ENCODE results near the gene TENT4B.

The TENT4B gene

DNA sequence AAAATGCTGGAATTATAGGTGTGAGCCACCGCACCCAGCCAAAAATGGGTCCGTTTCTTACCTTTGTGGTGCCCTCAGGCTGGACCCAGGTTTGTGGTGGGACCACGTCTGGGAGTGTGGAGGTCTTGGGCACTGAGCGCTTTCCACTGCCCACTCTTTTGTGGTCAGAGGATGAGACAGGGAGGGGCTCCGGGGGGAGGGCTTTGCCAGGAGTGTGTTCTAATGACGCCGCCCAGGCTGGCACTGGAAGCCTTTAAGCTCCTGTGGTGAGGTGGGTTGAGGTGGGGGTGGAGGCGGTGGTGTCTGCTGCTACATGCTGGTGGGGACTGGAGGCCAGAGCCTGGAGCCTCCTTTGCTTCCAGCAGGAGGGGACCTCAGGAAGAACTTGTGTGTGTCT, 100.4 kb downstream of the TENT4B start:
- Histone ChIP-seq H3K9ac (ENCODE audit: low read depth, low read length) (no peak overlapping the region), H3K4me1 (ENCODE audit: control insufficient read depth, insufficient read depth, low read length) (peaks cover 3% of the 10 kb centered on the region), H3K36me3 (ENCODE audit: control insufficient read depth, insufficient read depth, low read length) (no peaks in the 10 kb centered on the region), H3K27me3 (ENCODE audit: control insufficient read depth, insufficient read depth, low read length) (no peaks in the 10 kb centered on the region), H3K9me3 (ENCODE audit: control insufficient read depth, insufficient read depth, low read length) (no peaks in the 10 kb centered on the region), H3K4me3 (ENCODE audit: low read depth, low read length) (no peak overlapping the region)

DNA sequence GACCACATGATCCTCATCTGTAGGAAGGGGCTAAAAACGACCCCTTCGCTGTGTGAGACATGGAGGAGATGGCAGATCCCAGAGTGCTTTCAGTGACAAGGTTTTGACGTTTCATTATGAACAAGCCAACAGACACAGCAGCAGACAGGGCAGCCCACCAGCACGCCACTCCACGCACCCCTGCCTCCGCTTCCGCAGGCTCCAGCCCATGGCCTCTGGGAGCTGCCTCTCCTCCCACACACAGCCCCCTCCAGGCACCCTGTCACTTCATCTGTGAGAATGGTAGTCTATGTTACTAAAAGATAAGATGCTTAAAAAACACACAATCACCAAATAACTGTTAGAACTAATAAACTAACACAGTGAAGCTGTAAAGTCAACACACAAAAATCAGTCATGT, 101.0 kb downstream of the TENT4B start:
- Histone ChIP-seq H3K4me3 (ENCODE audit: low read depth, low read length) (no peak overlapping the region), H3K27me3 (ENCODE audit: control insufficient read depth, insufficient read depth, low read length) (no peaks in the 10 kb centered on the region), H3K36me3 (ENCODE audit: control insufficient read depth, insufficient read depth, low read length) (no peaks in the 10 kb centered on the region), H3K9ac (ENCODE audit: low read depth, low read length) (no peak overlapping the region), H3K9me3 (ENCODE audit: control insufficient read depth, insufficient read depth, low read length) (no peaks in the 10 kb centered on the region), H3K4me1 (ENCODE audit: control insufficient read depth, insufficient read depth, low read length) (peaks cover 3% of the 10 kb centered on the region)

DNA sequence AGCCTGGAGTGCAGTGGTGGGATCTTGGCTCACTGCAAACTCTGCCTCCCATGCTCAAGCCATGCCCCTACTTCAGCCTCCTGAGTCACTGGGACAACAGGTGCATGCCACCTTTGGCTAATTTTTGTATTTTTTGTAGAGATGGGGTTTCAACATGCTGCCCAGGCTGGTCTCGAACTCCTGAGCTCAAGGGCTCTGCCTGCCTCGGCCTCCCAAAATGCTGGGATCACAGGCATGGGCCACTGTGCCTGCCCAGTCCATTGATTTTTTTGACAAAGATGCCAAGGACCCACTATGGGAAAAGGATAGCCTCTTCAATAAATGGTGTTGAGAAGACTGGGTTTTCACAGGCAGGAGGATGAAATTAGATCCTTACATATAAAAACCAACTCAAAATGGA, 102.4 kb downstream of the TENT4B start:
- H3K36me3 ChIP-seq (ENCODE audit: control insufficient read depth, insufficient read depth, low read length) = no peaks in the 10 kb centered on the region

DNA sequence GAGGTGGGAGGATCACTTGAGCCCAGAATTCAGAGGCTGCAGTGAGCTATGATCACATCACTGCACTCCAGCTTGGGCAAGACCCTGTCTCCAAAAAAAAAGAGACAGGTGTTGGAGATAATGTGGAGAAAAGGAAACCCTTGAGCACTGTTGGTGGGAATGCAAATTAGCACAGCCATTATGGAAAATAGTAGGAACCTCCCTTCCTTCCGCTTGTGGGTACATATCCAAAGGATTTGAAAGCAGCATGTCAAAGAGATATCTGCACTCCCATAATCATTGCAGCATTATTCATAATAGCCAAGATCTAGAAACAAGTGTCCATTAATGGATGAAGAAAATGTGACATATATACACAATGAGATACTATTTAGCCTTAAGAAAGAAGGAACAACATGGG, 103.5 kb downstream of the TENT4B start:
- H3K4me3 ChIP-seq (ENCODE audit: low read depth, low read length) = no peak overlapping the region
- H3K27me3 ChIP-seq (ENCODE audit: control insufficient read depth, insufficient read depth, low read length) = no peaks in the 10 kb centered on the region
- no peaks in the 10 kb centered on the region for H3K4me1 ChIP-seq (ENCODE audit: control insufficient read depth, insufficient read depth, low read length)
- H3K9me3 ChIP-seq (ENCODE audit: control insufficient read depth, insufficient read depth, low read length) = no peaks in the 10 kb centered on the region
- H3K36me3 ChIP-seq (ENCODE audit: control insufficient read depth, insufficient read depth, low read length) = no peaks in the 10 kb centered on the region
- no peak overlapping the region for H3K9ac ChIP-seq (ENCODE audit: low read depth, low read length)

More for the DNA sequence above, 102.4 kb downstream of the TENT4B start:
- H3K27me3 ChIP-seq (ENCODE audit: control insufficient read depth, insufficient read depth, low read length) = no peaks in the 10 kb centered on the region
- H3K9me3 ChIP-seq (ENCODE audit: control insufficient read depth, insufficient read depth, low read length) = no peaks in the 10 kb centered on the region
- no peak overlapping the region for H3K4me3 ChIP-seq (ENCODE audit: low read depth, low read length)
- no peaks in the 10 kb centered on the region for H3K4me1 ChIP-seq (ENCODE audit: control insufficient read depth, insufficient read depth, low read length)
- no peak overlapping the region for H3K9ac ChIP-seq (ENCODE audit: low read depth, low read length)

DNA sequence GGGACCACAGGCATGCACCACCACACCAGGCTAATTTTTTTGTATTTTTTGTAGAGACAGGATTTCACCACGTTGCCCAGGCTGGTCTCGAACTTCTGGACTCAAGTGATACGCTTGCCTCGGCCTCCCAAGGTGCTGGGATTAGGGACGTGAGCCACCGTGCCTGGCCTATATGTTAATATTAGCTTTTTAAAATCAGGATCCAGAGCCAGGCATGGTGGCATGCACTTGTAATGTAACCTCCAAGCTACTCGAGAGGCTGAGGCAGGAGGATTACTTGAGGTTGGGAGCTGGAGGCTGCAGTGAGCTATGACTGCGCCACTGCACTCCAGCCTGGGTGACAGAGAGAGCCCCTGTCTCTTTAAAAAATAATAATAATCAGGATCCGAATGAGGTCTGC, 104.8 kb downstream of the TENT4B start:
- Histone ChIP-seq H3K9ac (ENCODE audit: low read depth, low read length) (no peak overlapping the region), H3K4me3 (ENCODE audit: low read depth, low read length) (no peak overlapping the region), H3K36me3 (ENCODE audit: control insufficient read depth, insufficient read depth, low read length) (no peaks in the 10 kb centered on the region), H3K4me1 (ENCODE audit: control insufficient read depth, insufficient read depth, low read length) (no peaks in the 10 kb centered on the region), H3K27me3 (ENCODE audit: control insufficient read depth, insufficient read depth, low read length) (no peaks in the 10 kb centered on the region), H3K9me3 (ENCODE audit: control insufficient read depth, insufficient read depth, low read length) (no peaks in the 10 kb centered on the region)

DNA sequence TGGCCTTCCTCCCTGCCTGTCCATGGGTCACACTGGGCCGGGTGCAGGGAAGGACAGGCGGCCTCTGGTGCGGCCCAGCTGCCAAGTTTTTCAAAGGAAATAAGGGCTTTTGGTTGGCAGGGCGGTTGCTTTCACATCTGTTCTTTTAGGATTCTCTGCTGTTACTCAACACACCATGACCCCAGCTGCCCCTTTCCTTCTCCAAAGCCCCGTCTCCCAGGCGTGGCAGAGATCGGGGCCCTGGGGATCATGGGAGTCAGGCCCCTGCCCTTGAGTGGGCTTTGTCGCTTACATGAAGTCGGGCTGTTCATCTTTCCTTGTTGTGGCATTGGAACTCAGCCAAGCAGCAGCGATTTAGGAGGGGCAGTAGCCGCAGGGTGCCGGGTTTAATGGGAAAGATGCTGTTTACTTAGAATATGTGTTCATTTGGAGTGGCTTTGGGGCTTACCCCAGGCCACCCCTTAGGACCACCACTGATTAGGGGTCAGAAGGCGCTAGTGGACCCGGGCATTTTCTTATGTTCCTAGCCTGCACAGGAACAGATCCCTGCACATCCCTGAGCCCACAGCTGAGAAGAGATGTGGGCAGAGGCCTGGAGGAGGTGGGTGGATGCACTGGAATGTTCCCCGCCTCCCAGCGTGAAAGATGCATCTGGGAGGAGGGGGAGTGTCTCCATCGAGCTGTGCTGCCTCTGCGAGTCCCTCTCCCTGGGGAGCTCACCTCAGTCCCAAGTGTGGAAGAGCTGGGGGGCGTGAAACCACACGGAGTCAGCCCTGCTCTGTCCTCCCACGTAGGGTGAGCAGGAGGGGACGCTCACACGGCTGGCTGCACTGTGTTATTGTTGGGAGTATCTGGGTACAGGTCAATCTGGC, 106.5 kb downstream of the TENT4B start:
- Histone ChIP-seq H3K4me3 (ENCODE audit: low read depth, low read length) (no peak overlapping the region), H3K9me3 (ENCODE audit: control insufficient read depth, insufficient read depth, low read length) (no peaks in the 10 kb centered on the region), H3K9ac (ENCODE audit: low read depth, low read length) (no peak overlapping the region), H3K4me1 (ENCODE audit: control insufficient read depth, insufficient read depth, low read length) (no peaks in the 10 kb centered on the region), H3K36me3 (ENCODE audit: control insufficient read depth, insufficient read depth, low read length) (no peaks in the 10 kb centered on the region), H3K27me3 (ENCODE audit: control insufficient read depth, insufficient read depth, low read length) (no peaks in the 10 kb centered on the region)

DNA sequence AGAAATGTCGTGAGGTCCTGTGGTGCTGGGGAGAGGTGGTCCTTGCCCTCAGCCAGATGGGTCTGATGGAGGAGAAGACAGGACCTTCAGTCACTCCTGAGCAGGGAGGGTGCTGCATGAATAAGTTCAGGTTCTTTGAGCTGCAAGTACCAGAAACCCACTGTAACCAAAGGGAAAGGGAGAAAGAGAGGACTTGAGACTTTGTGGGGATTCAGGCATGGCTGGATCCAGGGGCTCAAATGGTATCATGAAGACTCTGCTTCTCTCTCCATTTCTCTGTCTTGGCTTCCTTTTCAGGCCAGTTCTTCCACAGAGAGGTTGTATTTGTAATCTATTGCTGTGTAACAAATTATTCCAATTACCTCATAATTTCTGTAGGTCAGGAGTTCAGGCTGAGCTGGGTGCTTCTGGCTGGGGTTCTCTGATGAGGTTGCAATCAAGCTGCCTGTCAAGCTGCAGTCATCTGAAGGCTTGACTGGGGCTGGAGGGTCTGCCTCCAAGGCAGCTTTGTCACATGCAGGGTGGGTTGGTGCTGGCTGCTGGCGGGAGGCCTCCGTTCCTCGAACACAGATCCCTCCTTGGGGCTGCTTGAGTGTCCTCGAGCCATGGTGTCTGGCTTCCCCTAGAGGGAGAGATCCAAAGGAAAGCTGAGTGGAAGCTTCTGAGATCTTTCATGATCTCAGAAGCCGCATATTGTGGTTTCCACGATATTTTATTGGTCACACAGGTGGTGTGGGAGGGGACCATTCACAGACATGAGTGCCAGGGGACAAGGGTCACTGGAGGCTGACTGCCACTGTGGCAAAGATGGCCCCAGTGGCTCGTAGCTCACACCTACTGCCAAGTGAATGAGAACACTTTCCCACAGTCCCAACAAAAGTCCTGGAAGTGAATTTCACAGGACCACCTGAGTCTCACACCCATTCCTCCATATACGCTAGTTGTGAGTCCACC, 107.4 kb downstream of the TENT4B start:
- Histone ChIP-seq H3K9ac (ENCODE audit: low read depth, low read length) (no peak overlapping the region), H3K4me3 (ENCODE audit: low read depth, low read length) (no peak overlapping the region), H3K27me3 (ENCODE audit: control insufficient read depth, insufficient read depth, low read length) (no peaks in the 10 kb centered on the region), H3K36me3 (ENCODE audit: control insufficient read depth, insufficient read depth, low read length) (no peaks in the 10 kb centered on the region), H3K4me1 (ENCODE audit: control insufficient read depth, insufficient read depth, low read length) (no peaks in the 10 kb centered on the region), H3K9me3 (ENCODE audit: control insufficient read depth, insufficient read depth, low read length) (no peaks in the 10 kb centered on the region)

DNA sequence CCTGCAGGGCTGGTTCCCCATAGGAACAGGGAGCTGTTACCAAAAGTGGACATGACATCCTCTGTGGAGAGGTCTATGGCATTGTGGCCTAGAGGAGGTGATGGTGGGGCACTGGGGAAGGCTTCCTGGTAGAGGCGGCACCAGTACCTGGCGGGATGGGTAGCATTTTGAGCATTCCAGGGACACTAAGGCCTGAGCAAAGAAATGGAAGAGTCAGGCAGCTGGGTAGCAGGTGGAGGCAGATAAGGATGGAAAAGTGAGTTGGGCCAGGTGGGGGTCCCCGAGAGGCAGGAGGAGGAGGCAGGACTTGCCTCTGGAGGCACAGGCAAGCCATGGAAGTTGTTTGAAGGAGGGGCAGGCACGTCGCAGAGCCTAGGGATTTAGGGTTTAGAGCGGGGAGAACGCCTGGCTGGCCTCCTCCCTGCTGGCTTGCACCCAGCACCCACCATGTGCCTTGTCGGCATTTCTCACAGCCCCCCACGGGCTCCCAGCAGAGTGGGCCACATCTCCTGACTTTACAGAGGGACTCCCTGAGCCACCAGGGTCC, 108.1 kb downstream of the TENT4B start:
- Histone ChIP-seq H3K36me3 (ENCODE audit: control insufficient read depth, insufficient read depth, low read length) (no peaks in the 10 kb centered on the region), H3K4me1 (ENCODE audit: control insufficient read depth, insufficient read depth, low read length) (no peaks in the 10 kb centered on the region), H3K4me3 (ENCODE audit: low read depth, low read length) (no peak overlapping the region)

DNA sequence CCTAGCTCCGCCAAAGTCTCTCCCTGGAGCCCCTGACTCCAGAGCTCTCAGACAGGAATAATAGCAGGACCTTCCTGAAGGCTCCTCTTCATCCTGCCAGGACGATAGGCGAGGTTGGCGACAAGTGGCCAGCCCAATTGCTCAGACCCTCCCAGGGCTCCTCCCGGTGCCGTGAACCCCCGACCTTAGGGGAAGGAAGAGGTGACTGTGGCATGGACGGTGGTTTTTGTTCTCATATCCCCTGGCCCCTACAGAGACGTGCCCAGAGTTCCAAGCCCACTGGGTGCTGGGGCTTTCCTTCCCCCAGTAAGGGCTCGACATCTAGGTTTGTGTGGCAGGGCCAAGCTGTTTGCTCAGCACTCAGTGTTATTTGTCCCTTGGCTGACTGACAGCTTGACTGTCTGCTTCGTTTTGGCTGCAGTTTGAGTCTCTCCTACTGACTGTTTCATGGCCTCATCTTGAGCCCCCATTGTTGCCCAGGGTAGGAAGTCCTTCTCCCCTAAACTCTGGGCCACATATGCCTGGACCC, 108.7 kb downstream of the TENT4B start:
- peak overlapping the region; percentile 24 for H3K9ac ChIP-seq (ENCODE audit: low read depth, low read length)
- H3K36me3 ChIP-seq (ENCODE audit: control insufficient read depth, insufficient read depth, low read length) = no peaks in the 10 kb centered on the region
- no peaks in the 10 kb centered on the region for H3K27me3 ChIP-seq (ENCODE audit: control insufficient read depth, insufficient read depth, low read length)
- H3K4me1 ChIP-seq (ENCODE audit: control insufficient read depth, insufficient read depth, low read length) = peaks cover 1% of the 10 kb centered on the region
- H3K4me3 ChIP-seq (ENCODE audit: low read depth, low read length) = no peak overlapping the region
- H3K9me3 ChIP-seq (ENCODE audit: control insufficient read depth, insufficient read depth, low read length) = no peaks in the 10 kb centered on the region

More for the DNA sequence above, 108.1 kb downstream of the TENT4B start:
- no peaks in the 10 kb centered on the region for H3K27me3 ChIP-seq (ENCODE audit: control insufficient read depth, insufficient read depth, low read length)
- no peak overlapping the region for H3K9ac ChIP-seq (ENCODE audit: low read depth, low read length)
- no peaks in the 10 kb centered on the region for H3K9me3 ChIP-seq (ENCODE audit: control insufficient read depth, insufficient read depth, low read length)

DNA sequence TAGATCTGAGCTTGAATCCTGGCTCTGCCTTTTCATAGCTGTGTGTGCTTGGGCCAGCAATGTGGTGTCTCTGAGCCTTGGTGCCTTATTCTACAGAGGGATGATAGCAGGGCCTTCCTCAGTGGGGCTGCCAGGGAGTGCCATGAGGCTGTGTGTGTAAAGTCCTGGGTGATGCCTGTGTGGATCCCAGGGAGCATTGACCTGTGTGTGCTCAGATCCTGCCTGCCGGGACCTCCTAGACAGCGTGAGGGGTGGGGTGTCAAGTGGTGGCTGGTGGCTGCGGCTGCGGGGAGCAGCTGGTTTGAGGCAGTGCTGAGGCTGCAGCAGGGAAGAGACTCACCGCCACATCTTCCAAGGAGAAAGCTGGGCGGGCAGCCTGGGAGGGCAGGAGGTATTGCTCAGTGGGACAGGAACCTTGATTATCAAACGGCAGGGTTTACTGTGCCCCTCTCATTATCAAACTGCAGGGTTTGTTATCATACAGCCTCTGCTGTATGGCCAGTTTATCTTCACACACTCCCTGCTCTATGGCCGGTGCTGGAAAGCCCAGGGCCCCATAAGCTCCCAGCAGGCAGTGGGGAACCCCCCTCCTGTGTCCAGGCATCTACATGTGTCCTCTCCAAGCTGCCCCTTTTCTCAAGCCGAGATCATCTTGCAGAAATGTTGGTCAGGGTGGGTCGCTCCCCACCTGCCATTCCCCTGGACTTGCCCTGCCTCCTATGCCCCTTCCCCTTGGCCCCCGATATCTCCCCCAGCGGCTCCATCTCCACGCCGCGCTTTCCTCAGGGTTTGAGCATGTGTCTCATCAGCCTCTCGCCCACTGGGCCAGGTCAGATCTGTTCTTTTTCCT, 110.2 kb downstream of the TENT4B start:
- no peaks in the 10 kb centered on the region for H3K27me3 ChIP-seq (ENCODE audit: control insufficient read depth, insufficient read depth, low read length)
- no peaks in the 10 kb centered on the region for H3K9me3 ChIP-seq (ENCODE audit: control insufficient read depth, insufficient read depth, low read length)
- H3K9ac ChIP-seq (ENCODE audit: low read depth, low read length) = no peak overlapping the region
- H3K4me1 ChIP-seq (ENCODE audit: control insufficient read depth, insufficient read depth, low read length) = peaks cover 3% of the 10 kb centered on the region
- no peaks in the 10 kb centered on the region for H3K36me3 ChIP-seq (ENCODE audit: control insufficient read depth, insufficient read depth, low read length)
- no peak overlapping the region for H3K4me3 ChIP-seq (ENCODE audit: low read depth, low read length)
